K562 (cell line): ENCODE measurements around the gene COG2. TPM values are rescaled to one million over a fixed set of nuclear protein-coding genes. Genes with fewer than 3 reads are reported as not detected.

Experiments used
- ATAC-seq: fragments of 200-7000 bp; cut with Tn5 transposase; 3 replicates; pipeline ENCODE4 v1.9.1; 2020; ENCODE audit warnings: moderate library complexity
- BruUV-seq: library from RNA; stranded (reverse); fragments of 400-500 nt; replicated peaks from 2 replicates; lab custom pipeline; 2021; lab: Mats Ljungman, UMichigan
- CTCF ChIA-PET: fragments of 300-600 bp; formaldehyde crosslinking; extraction: SDS; loops from one replicate; lab custom pipeline; 2021; ENCODE audit warnings: low intra/inter-chr PET ratio; lab: Yijun Ruan, JAX
- POLR2A ChIA-PET: fragments of 300-600, 350-650 bp; sonication (Branson Sonifier 250); formaldehyde crosslinking; extraction: SDS; loops from one replicate; lab custom pipeline; 2021; ENCODE audit warnings: antibody characterized with exemption, inconsistent platforms; lab: Yijun Ruan, JAX
- DNase-seq, 4 experiments: peaks; one replicate each; pipeline versions ENCODE4 v3.0.0 to v3.0.0-alpha.2; 2011 to 2018; ENCODE audit warnings: low spot score in 3 of 4, mixed read lengths in 3 of 4; ENCODE audit errors: extremely low read depth in 1 of 4
- FAIRE-seq: peaks from 2 replicates; lab custom pipeline; 2011; peaks lifted over from hg19 to GRCh38; lab: Jason Lieb, UNC
- H2AFZ ChIP-seq: 2 replicates; pipeline ENCODE4 v1.6.0; 2011; ENCODE audit warnings: low read depth, low read length, control low read depth, inconsistent platforms
- H3K27ac ChIP-seq: fragments of 200-600 bp; 3 replicates; pipeline ENCODE4 v1.8.0; 2011; ENCODE audit warnings: low read depth, mild to moderate bottlenecking, control low read depth, inconsistent platforms, low read length, moderate library complexity, mixed read lengths; ENCODE audit errors: extremely low read depth
- H3K27me3 ChIP-seq, 2 experiments: fragments of 300-600 bp in 1 of 2; 2 replicates in 1 of 2; 3 replicates in 1 of 2; pipeline versions ENCODE4 v1.6.0 to v1.8.0; 2011; ENCODE audit warnings: inconsistent platforms in 2 of 2, low read length in 2 of 2, mild to moderate bottlenecking in 1 of 2, mixed read lengths in 1 of 2, moderate library complexity in 1 of 2; ENCODE audit not compliant: control insufficient read depth in 2 of 2, insufficient read depth in 2 of 2
- H3K36me3 ChIP-seq: fragments of 300-600 bp; 3 replicates; pipeline ENCODE4 v1.8.0; 2011; ENCODE audit warnings: mild to moderate bottlenecking, low read length, inconsistent platforms; ENCODE audit not compliant: control insufficient read depth, insufficient read depth
- H3K4me1 ChIP-seq, 2 experiments: fragments of 200-600 bp in 1 of 2; replicated peaks in 1 of 2; 2 replicates in 1 of 2; 3 replicates in 1 of 2; pipeline versions ENCODE4 v1.5.1 to v1.8.0; 2011; ENCODE audit warnings: inconsistent platforms in 2 of 2, low read length in 2 of 2, mild to moderate bottlenecking in 1 of 2, mixed read lengths in 1 of 2, moderate library complexity in 1 of 2; ENCODE audit not compliant: control insufficient read depth in 2 of 2, insufficient read depth in 2 of 2
- H3K4me2 ChIP-seq: 2 replicates; pipeline ENCODE4 v1.6.1; 2011; ENCODE audit warnings: low read length, control low read depth, inconsistent platforms, mixed read lengths; ENCODE audit not compliant: insufficient read depth
- H3K4me3 ChIP-seq: fragments of 200-600 bp; sonication (generic), shearing (Covaris generic); 2 replicates; pipeline ENCODE4 v1.5.1; 2016; ENCODE audit warnings: control low read depth, inconsistent platforms
- H3K79me2 ChIP-seq: fragments of 200-600 bp; 3 replicates; pipeline ENCODE4 v1.8.0; 2011; ENCODE audit warnings: low read length, inconsistent platforms; ENCODE audit not compliant: control insufficient read depth, insufficient read depth
- H3K9ac ChIP-seq, 2 experiments: 2 replicates each; pipeline versions ENCODE4 v1.6.0 to v1.6.1; 2011; ENCODE audit warnings: low read depth in 2 of 2, low read length in 2 of 2, control low read depth in 1 of 2, inconsistent platforms in 1 of 2, mild to moderate bottlenecking in 1 of 2, mixed read lengths in 1 of 2; ENCODE audit not compliant: insufficient read depth in 1 of 2
- H3K9me1 ChIP-seq: one replicate; pipeline ENCODE4 v1.6.0; 2011; ENCODE audit warnings: inconsistent platforms, mild to moderate bottlenecking, low read length, moderate library complexity; ENCODE audit not compliant: control insufficient read depth, insufficient read depth
- H3K9me3 ChIP-seq: replicated peaks from 2 replicates; pipeline ENCODE4 v1.5.1; 2011; ENCODE audit warnings: low read depth, low read length, inconsistent platforms; ENCODE audit not compliant: control insufficient read depth, insufficient read depth
- H4K20me1 ChIP-seq: replicated peaks from 2 replicates; pipeline ENCODE4 v1.6.1; 2011; ENCODE audit warnings: low read length, inconsistent platforms, mixed read lengths; ENCODE audit not compliant: control insufficient read depth, insufficient read depth
- CBX3 ChIP-seq, 2 experiments: IDR thresholded peaks; 1 replicate in 1 of 2; 2 replicates in 1 of 2; pipeline ENCODE4 v1.6.1; 2012; ENCODE audit warnings: inconsistent platforms in 2 of 2, low read length in 2 of 2, borderline replicate concordance in 1 of 2, control low read depth in 1 of 2
- EZH2 ChIP-seq: IDR thresholded peaks from 2 replicates; pipeline ENCODE4 v1.6.1; 2012; ENCODE audit warnings: low read depth, mild to moderate bottlenecking, inconsistent platforms, low read length, borderline replicate concordance
- FOS ChIP-seq: IDR thresholded peaks from 3 replicates; pipeline ENCODE4 v1.6.1; 2011; ENCODE audit not compliant: insufficient read length; ENCODE audit errors: extremely low read depth
- RBM14 ChIP-seq: fragments of 200-400 bp; formaldehyde crosslinking; IDR thresholded peaks from 2 replicates; pipeline ENCODE4 v1.6.1; 2018; ENCODE audit warnings: low read depth, mild to moderate bottlenecking, low read length, moderate library complexity, borderline replicate concordance; ENCODE audit not compliant: insufficient read depth
- SIN3B ChIP-seq: fragments of 450-650 bp; IDR thresholded peaks from 2 replicates; pipeline ENCODE4 v1.6.1; 2017; ENCODE audit warnings: low read depth, mild to moderate bottlenecking, moderate library complexity
- SRSF7 ChIP-seq: fragments of 200-400 bp; formaldehyde crosslinking; optimal IDR thresholded peaks from 2 replicates; pipeline ENCODE3; 2017; ENCODE audit warnings: mild to moderate bottlenecking, low read depth, low read length
- STAT5B ChIP-seq: fragments of 250-450 bp; sonication (Bioruptor Pico); IDR thresholded peaks from 2 replicates; pipeline ENCODE4 v1.8.0; 2021; ENCODE audit warnings: mild to moderate bottlenecking, inconsistent platforms
- TARDBP ChIP-seq: fragments of 450-650 bp; IDR thresholded peaks from 2 replicates; pipeline ENCODE4 v1.6.1; 2016
- ZNF184 ChIP-seq: sonication (generic); formaldehyde crosslinking; IDR thresholded peaks from 2 replicates; pipeline ENCODE4 v1.5.0; 2020; ENCODE audit warnings: missing genetic modification reagents
- ZNF584 ChIP-seq: fragments of 200-800 bp; sonication (Bioruptor generic); IDR thresholded peaks from 2 replicates; pipeline ENCODE4 v1.6.1; 2016; ENCODE audit warnings: low read depth, mild to moderate bottlenecking, missing genetic modification characterization, missing compliant biosample characterization
- ZNF699 ChIP-seq: fragments of 250-450 bp; sonication (Bioruptor Pico); IDR thresholded peaks from 2 replicates; pipeline ENCODE4 v1.8.0; 2021; ENCODE audit warnings: mild to moderate bottlenecking, moderate library complexity; ENCODE audit not compliant: insufficient replicate concordance
- ZNF707 ChIP-seq: fragments of 250-450 bp; sonication (Bioruptor Pico); conservative IDR thresholded peaks from 2 replicates; pipeline ENCODE4 v1.8.0; 2022; ENCODE audit warnings: inconsistent platforms, mild to moderate bottlenecking, moderate library complexity
- WGBS: fragments of 100-300 bp; shearing (Covaris generic); methylation state at CpG from one replicate; pipeline ENCODE4 v1.1.6; 2016; ENCODE audit warnings: low coverage, mixed read lengths; ENCODE audit not compliant: insufficient coverage; ENCODE audit errors: missing lambda C conversion rate; 5-methylcytosine and 5-hydroxymethylcytosine counted together
- in situ Hi-C: fragments of 300-500 bp; cut with MboI; formaldehyde crosslinking; loops from 4 replicates; pipeline ENCODE4 v1.15.0; 2018; ENCODE audit warnings: inconsistent platforms, mixed read lengths
- intact Hi-C: fragments of 100-400 bp; cut with micrococcal nuclease; formaldehyde crosslinking; loops from 2 replicates; pipeline ENCODE4 v1.14.2; 2022
- polyA plus RNA-seq, 8 experiments: library from polyadenylated mRNA; depleted of rRNA in 4 of 8; stranded (reverse) in 5 of 8; unstranded in 3 of 8; fragments of >200 nt; fragmentation: Nextera tagmentation in 2 of 8; fragmentation: Illumina TruSeq in 1 of 8; extraction: Ambion mirVana in 2 of 8; extraction: Trizol in 1 of 8; gene quantifications; 2 replicates each; pipeline versions ENCODE4 v1.2.1 to v1.2.3, GENCODE V29; 2011 to 2014; ENCODE audit warnings: inconsistent platforms in 1 of 8, missing spikeins in 1 of 8
- total RNA-seq, 7 experiments: library from RNA; depleted of rRNA in 6 of 7; stranded (reverse); fragments of >200 nt in 6 of 7; fragmentation: Illumina TruSeq in 2 of 7; extraction: Trizol in 2 of 7; gene quantifications; 2 replicates each; pipeline versions ENCODE4 v1.2.1 to v1.2.3, GENCODE V29; 2011 to 2021; ENCODE audit warnings: low replicate concordance in 1 of 7
- TF ChIP-seq, protein P1 (sequence below), 2 experiments: fragments of 450-650 bp; IDR thresholded peaks; 2 replicates each; pipeline ENCODE4 v1.6.1; 2018; ENCODE audit warnings: mild to moderate bottlenecking in 2 of 2, low read depth in 1 of 2; ENCODE audit not compliant: partially characterized antibody in 2 of 2
- TF ChIP-seq, protein P2 (sequence below): fragments of 450-650 bp; formaldehyde crosslinking; IDR thresholded peaks from 2 replicates; pipeline ENCODE4 v1.4.0; 2022; ENCODE audit warnings: mild to moderate bottlenecking, moderate library complexity

COG2 gene
- total and polyA plus RNA-seq, 9 of the 15 experiments (the other 6 are each of a cell fraction or from before 2014, with no cell fraction given): 22.0 to 51.7 (median 33.3) TPM

DNA sequence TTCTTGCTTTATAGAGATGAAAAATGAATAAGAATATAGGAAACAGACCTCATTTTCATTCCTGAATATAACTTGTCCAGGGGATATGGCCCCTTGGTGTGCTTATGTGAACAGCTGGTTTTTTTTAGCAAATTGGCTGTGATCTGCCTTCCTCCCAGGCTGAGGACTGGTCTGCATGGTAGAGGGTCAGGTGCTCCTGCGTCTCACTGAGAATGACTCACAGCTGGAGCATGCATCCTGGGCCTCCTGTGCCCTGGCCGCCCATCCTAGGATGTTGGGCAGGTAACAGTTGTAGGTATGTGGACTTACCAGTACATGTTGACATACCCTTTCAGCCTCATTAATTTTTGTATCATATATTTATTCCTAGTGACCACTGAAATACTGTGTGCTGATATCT lies 41.9 kb downstream of the COG2 start (continued):
- TF ChIP-seq, protein P1, sequence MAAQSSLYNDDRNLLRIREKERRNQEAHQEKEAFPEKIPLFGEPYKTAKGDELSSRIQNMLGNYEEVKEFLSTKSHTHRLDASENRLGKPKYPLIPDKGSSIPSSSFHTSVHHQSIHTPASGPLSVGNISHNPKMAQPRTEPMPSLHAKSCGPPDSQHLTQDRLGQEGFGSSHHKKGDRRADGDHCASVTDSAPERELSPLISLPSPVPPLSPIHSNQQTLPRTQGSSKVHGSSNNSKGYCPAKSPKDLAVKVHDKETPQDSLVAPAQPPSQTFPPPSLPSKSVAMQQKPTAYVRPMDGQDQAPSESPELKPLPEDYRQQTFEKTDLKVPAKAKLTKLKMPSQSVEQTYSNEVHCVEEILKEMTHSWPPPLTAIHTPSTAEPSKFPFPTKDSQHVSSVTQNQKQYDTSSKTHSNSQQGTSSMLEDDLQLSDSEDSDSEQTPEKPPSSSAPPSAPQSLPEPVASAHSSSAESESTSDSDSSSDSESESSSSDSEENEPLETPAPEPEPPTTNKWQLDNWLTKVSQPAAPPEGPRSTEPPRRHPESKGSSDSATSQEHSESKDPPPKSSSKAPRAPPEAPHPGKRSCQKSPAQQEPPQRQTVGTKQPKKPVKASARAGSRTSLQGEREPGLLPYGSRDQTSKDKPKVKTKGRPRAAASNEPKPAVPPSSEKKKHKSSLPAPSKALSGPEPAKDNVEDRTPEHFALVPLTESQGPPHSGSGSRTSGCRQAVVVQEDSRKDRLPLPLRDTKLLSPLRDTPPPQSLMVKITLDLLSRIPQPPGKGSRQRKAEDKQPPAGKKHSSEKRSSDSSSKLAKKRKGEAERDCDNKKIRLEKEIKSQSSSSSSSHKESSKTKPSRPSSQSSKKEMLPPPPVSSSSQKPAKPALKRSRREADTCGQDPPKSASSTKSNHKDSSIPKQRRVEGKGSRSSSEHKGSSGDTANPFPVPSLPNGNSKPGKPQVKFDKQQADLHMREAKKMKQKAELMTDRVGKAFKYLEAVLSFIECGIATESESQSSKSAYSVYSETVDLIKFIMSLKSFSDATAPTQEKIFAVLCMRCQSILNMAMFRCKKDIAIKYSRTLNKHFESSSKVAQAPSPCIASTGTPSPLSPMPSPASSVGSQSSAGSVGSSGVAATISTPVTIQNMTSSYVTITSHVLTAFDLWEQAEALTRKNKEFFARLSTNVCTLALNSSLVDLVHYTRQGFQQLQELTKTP (IDR thresholded peaks at IDR 0.05; ENCODE audit: low read depth in 1 of 2, partially characterized antibody in 2 of 2): no peak
- TF ChIP-seq CBX3 (IDR thresholded peaks at IDR 0.05; ENCODE audit: borderline replicate concordance in 1 of 2, low read length in 2 of 2) (no peak), EZH2 (no peak), ZNF707 (no peak)

DNA sequence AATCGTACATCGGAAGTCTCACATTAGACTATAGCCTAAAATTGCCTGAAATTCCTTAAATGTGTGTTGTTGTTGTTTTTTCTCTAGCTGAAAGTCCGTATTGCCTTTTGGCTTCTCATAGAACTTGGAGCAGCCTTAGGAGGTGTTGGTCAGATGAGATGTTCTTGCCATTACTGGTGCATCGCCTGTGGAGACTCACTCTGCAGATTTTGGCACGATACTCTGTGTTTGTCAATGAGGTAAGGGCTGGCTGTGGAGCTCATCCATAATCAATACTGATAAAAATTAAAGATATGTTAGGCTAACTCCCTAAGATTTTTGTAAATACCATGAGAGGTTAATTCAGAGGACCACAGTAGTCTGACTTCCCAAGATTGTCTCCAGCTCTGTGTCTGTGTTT lies 42.7 kb downstream of the COG2 start:
- no peak for FAIRE-seq
- Histone ChIP-seq H3K79me2 (no peaks in the 10 kb centered on the region; the same call in 2 of the 3 replicates), H3K4me3 (no peak overlapping the region), H3K4me2 (no peak overlapping the region), H3K9me3 (no peaks in the 10 kb centered on the region), H3K36me3 (peaks cover 86% of the 10 kb centered on the region), H3K27me3 (no peaks in the 10 kb centered on the region), H3K27ac (no peak overlapping the region), H3K9me1 (no peaks in the 10 kb centered on the region), H3K9ac (no peak overlapping the region), H2AFZ (no peak overlapping the region), H4K20me1 (peaks cover 6% of the 10 kb centered on the region; the same call in 1 of the 2 replicates), H3K4me1 (peaks cover 3 to 15% of the 10 kb centered on the region in 2 experiments)
- CTCF ChIA-PET: no interaction called here
- in situ Hi-C loops (no loop called here), intact Hi-C loops (no loop called here)
- POLR2A ChIA-PET: interaction anchor here (1.1 kb wide), 1 partner anchor 20 kb away, joined by 3 read pairs; no protein-coding TSS in a partner anchor
- 93% methylated on average over 5 of the region's 5 CpGs for WGBS
- TF ChIP-seq, protein P2, sequence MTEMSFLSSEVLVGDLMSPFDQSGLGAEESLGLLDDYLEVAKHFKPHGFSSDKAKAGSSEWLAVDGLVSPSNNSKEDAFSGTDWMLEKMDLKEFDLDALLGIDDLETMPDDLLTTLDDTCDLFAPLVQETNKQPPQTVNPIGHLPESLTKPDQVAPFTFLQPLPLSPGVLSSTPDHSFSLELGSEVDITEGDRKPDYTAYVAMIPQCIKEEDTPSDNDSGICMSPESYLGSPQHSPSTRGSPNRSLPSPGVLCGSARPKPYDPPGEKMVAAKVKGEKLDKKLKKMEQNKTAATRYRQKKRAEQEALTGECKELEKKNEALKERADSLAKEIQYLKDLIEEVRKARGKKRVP: no peak
- no peak for TF ChIP-seq FOS
- TF ChIP-seq SIN3B: no peak
- TF ChIP-seq ZNF184 (CRISPR knock-in tag): no peak
- TF ChIP-seq TARDBP: no peak
- no peak for TF ChIP-seq STAT5B
- TF ChIP-seq ZNF699: no peak
- TF ChIP-seq SRSF7: no peak
- TF ChIP-seq ZNF584 (CRISPR knock-in tag): no peak
- no peak for TF ChIP-seq RBM14
- no peak for ATAC-seq
- no peak for DNase-seq
- no TSS peak for BruUV-seq
